Glutamatergic neuron (in vitro differentiated cells): ENCODE measurements around the gene UPB1. TPM values are rescaled to one million over a fixed set of nuclear protein-coding genes. Genes with fewer than 3 reads are reported as not detected.

Experiments used
- DNase-seq: peaks from one replicate; pipeline ENCODE4 v3.0.0; 2022
- H3K27ac Mint-ChIP-seq: one replicate; pipeline ENCODE4 v1.8.0; 2020; ENCODE audit warnings: mild to moderate bottlenecking, mixed read lengths, inconsistent platforms; ENCODE audit not compliant: unreplicated experiment
- H3K27me3 Mint-ChIP-seq: one replicate; pipeline ENCODE4 v1.8.0; 2020; ENCODE audit warnings: mild to moderate bottlenecking, moderate library complexity, mixed read lengths, inconsistent platforms; ENCODE audit not compliant: unreplicated experiment
- H3K36me3 Mint-ChIP-seq: one replicate; pipeline ENCODE4 v1.8.0; 2020; ENCODE audit warnings: mild to moderate bottlenecking, mixed read lengths, inconsistent platforms; ENCODE audit not compliant: unreplicated experiment
- H3K4me1 Mint-ChIP-seq: one replicate; pipeline ENCODE4 v1.8.0; 2020; ENCODE audit warnings: mild to moderate bottlenecking, low read depth, mixed read lengths, inconsistent platforms; ENCODE audit not compliant: unreplicated experiment
- H3K4me3 Mint-ChIP-seq: one replicate; pipeline ENCODE4 v1.8.0; 2020; ENCODE audit warnings: mild to moderate bottlenecking, mixed read lengths, inconsistent platforms; ENCODE audit not compliant: unreplicated experiment
- H3K9me3 Mint-ChIP-seq: one replicate; pipeline ENCODE4 v1.8.0; 2020; ENCODE audit warnings: mild to moderate bottlenecking, moderate library complexity, mixed read lengths, inconsistent platforms; ENCODE audit not compliant: unreplicated experiment
- CTCF ChIP-seq: fragments of 200-600 bp; sonication (generic); IDR thresholded peaks from one replicate; pipeline ENCODE4 v1.5.0; 2021; ENCODE audit not compliant: partially characterized antibody, unreplicated experiment
- total RNA-seq: library from RNA; stranded (reverse); fragmentation: NEBNext Ultra II Directional; extraction: Animal tissue kit (Norgen Biotek cat#: 25700); gene quantifications from one replicate; pipeline ENCODE4 v1.2.1, GENCODE V29; 2021; ENCODE audit not compliant: unreplicated experiment

UPB1 gene
- total RNA-seq, 1 donor from 2014 or later, result 0.37 TPM

GRCh38 chr22:24517446-24517845, 22.3 kb downstream of the UPB1 start:
- H3K9me3 Mint-ChIP-seq, result peaks cover 1% of the 10 kb centered on the region
- no peaks in the 10 kb centered on the region for H3K4me1 Mint-ChIP-seq
- H3K27ac Mint-ChIP-seq, result no peak overlapping the region
- H3K4me3 Mint-ChIP-seq, result no peak overlapping the region
- TF ChIP-seq CTCF, result no peak
- no peaks in the 10 kb centered on the region for H3K36me3 Mint-ChIP-seq
- no peaks in the 10 kb centered on the region for H3K27me3 Mint-ChIP-seq
- DNase-seq, result no peak

- Mint-ChIP-seq H3K27me3 (no peaks in the 10 kb centered on the region), H3K4me1 (no peaks in the 10 kb centered on the region), H3K36me3 (no peaks in the 10 kb centered on the region)
These were observed 23.1 kb downstream of the UPB1 start for GRCh38 chr22:24518228-24518627.

GRCh38 chr22:24518771-24519485, 23.8 kb downstream of the UPB1 start:
- H3K36me3 Mint-ChIP-seq, result no peaks in the 10 kb centered on the region
- H3K4me3 Mint-ChIP-seq, result no peak overlapping the region
- H3K27ac Mint-ChIP-seq, result no peak overlapping the region
- no peaks in the 10 kb centered on the region for H3K27me3 Mint-ChIP-seq
- TF ChIP-seq CTCF, result no peak
- H3K9me3 Mint-ChIP-seq, result peaks cover 1% of the 10 kb centered on the region
- no peaks in the 10 kb centered on the region for H3K4me1 Mint-ChIP-seq
- DNase-seq, result no peak

More at GRCh38 chr22:24518228-24518627, 23.1 kb downstream of the UPB1 start:
- H3K27ac Mint-ChIP-seq, result no peak overlapping the region
- no peak for DNase-seq
- no peak for TF ChIP-seq CTCF
- no peak overlapping the region for H3K4me3 Mint-ChIP-seq
- peaks cover 1% of the 10 kb centered on the region for H3K9me3 Mint-ChIP-seq

- Mint-ChIP-seq H3K4me3 (no peak overlapping the region), H3K36me3 (no peaks in the 10 kb centered on the region), H3K27ac (no peak overlapping the region), H3K4me1 (no peaks in the 10 kb centered on the region), H3K27me3 (no peaks in the 10 kb centered on the region), H3K9me3 (peaks cover 1% of the 10 kb centered on the region)
- TF ChIP-seq CTCF, result no peak
- no peak for DNase-seq
These were observed 24.4 kb downstream of the UPB1 start for GRCh38 chr22:24519496-24519895.

GRCh38 chr22:24521791-24522245, 26.7 kb downstream of the UPB1 start:
- Mint-ChIP-seq H3K27ac (no peak overlapping the region), H3K9me3 (no peaks in the 10 kb centered on the region), H3K27me3 (no peaks in the 10 kb centered on the region), H3K36me3 (no peaks in the 10 kb centered on the region), H3K4me3 (no peak overlapping the region), H3K4me1 (peaks cover 2% of the 10 kb centered on the region)
- no peak for TF ChIP-seq CTCF
- no peak for DNase-seq
